Body of pancreas (tissue), 4 donors: ENCODE results near the gene MYO1E. TPM values are rescaled to one million over a fixed set of nuclear protein-coding genes. Genes with fewer than 3 reads are reported as not detected.

Source experiments
- ATAC-seq: fragments of 150-250 bp; one replicate; pipeline ENCODE4 v1.9.1; 2016
- DNase-seq, 4 donors: peaks; one replicate each; pipeline ENCODE4 v3.0.0-alpha.2; 2019
- H3K27ac ChIP-seq, 4 donors: fragments of 200-600 bp; sonication (generic); 1 replicate in 3 of 4; 2 replicates in 1 of 4; pipeline versions ENCODE4 v1.5.1 to v1.6.1; 2016 to 2019; ENCODE audit warnings: mild to moderate bottlenecking in 1 of 4, mixed read lengths in 1 of 4, moderate library complexity in 1 of 4
- H3K27me3 ChIP-seq, 2 donors: fragments of 200-600 bp; sonication (generic); one replicate each; pipeline ENCODE4 v1.6.0; 2016; ENCODE audit warnings: mild to moderate bottlenecking in 1 of 2
- H3K36me3 ChIP-seq, 2 donors: fragments of 200-600 bp; sonication (generic); replicated peaks in 1 of 2; 2 replicates each; pipeline ENCODE4 v1.5.1; 2016; ENCODE audit warnings: low read depth in 2 of 2; ENCODE audit not compliant: insufficient read depth in 1 of 2
- H3K4me1 ChIP-seq: fragments of 200-600 bp; sonication (generic); one replicate; pipeline ENCODE4 v1.6.0; 2016
- H3K4me3 ChIP-seq, 2 donors: fragments of 200-600 bp; sonication (generic); 1 replicate in 1 of 2; 2 replicates in 1 of 2; pipeline ENCODE4 v1.5.1; 2016 to 2019
- H3K9me3 ChIP-seq, 3 donors: fragments of 200-600 bp; sonication (generic); 1 replicate in 2 of 3; 2 replicates in 1 of 3; pipeline ENCODE4 v1.5.1; 2016
- CTCF ChIP-seq, 7 experiments: fragments of 450-650 bp in 4 of 7; fragments of 200-600 bp in 3 of 7; sonication (generic) in 3 of 7; IDR thresholded peaks; one replicate each; pipeline ENCODE4 v1.5.1; 2016 to 2019; ENCODE audit warnings: antibody characterized with exemption in 7 of 7
- POLR2A ChIP-seq, 3 donors: fragments of 450-650 bp; IDR thresholded peaks; one replicate each; pipeline ENCODE4 v1.6.1; 2016; ENCODE audit warnings: antibody characterized with exemption in 3 of 3, mild to moderate bottlenecking in 2 of 3
- WGBS, 2 donors: methylation state at CpG; one replicate each; pipeline ENCODE4 v1.1.5; 2017; 5-methylcytosine and 5-hydroxymethylcytosine counted together
- intact Hi-C: fragments of 100-400 bp; cut with DNase I; formaldehyde crosslinking; loops from one replicate; pipeline ENCODE4 v1.15.1; 2023
- total RNA-seq, 2 donors: library from RNA; depleted of rRNA; stranded (reverse); fragments of >200 nt; gene quantifications; one replicate each; pipeline ENCODE4 v1.1.0, GENCODE V29; 2016

MYO1E gene
- total RNA-seq, 2 donors from 2014 or later = 14.0 to 48.5 TPM

- DNase-seq = no peak
- 81 to 97% methylated on average over 5 of the region's 5 CpGs for WGBS, 2 donors
- peaks cover 0 to 10% of the 10 kb centered on the region in 2 donors for H3K36me3 ChIP-seq
Measured at GRCh38 chr15:59189241-59189640, 183.4 kb downstream of the MYO1E start.

GRCh38 chr15:59186501-59186900, 186.2 kb downstream of the MYO1E start:
- 84 to 88% methylated on average over 4 of the region's 4 CpGs for WGBS, 2 donors
- peaks cover 0 to 10% of the 10 kb centered on the region in 2 donors for H3K36me3 ChIP-seq
- H3K27ac ChIP-seq = no peak overlapping the region
- DNase-seq (no peak), ATAC-seq (no peak)
- no peaks in the 10 kb centered on the region for H3K9me3 ChIP-seq
- H3K27me3 ChIP-seq = no peaks in the 10 kb centered on the region
- no peaks in the 10 kb centered on the region for H3K4me1 ChIP-seq
- no peak for TF ChIP-seq POLR2A (IDR thresholded peaks at IDR 0.05)
- no peak for TF ChIP-seq CTCF (IDR thresholded peaks at IDR 0.05)
- H3K4me3 ChIP-seq = no peak overlapping the region
- intact Hi-C loops = no loop called here

More at GRCh38 chr15:59189241-59189640, 183.4 kb downstream of the MYO1E start:
- Histone ChIP-seq H3K9me3 (no peaks in the 10 kb centered on the region), H3K27me3 (no peaks in the 10 kb centered on the region), H3K4me3 (no peak overlapping the region), H3K4me1 (no peaks in the 10 kb centered on the region), H3K27ac (no peak overlapping the region)
- TF ChIP-seq POLR2A (IDR thresholded peaks at IDR 0.05) (no peak), CTCF (IDR thresholded peaks at IDR 0.05) (no peak)
- ATAC-seq = no peak
- intact Hi-C loops = no loop called here

GRCh38 chr15:59185725-59186124, 186.9 kb downstream of the MYO1E start:
- intact Hi-C loops = no loop called here
- no peak overlapping the region for H3K27ac ChIP-seq
- no peak for ATAC-seq
- peaks cover 0 to 10% of the 10 kb centered on the region in 2 donors for H3K36me3 ChIP-seq
- no peaks in the 10 kb centered on the region for H3K4me1 ChIP-seq
- 78 to 94% methylated on average over 2 of the region's 2 CpGs for whole genome bisulfite sequencing, 2 donors
- H3K27me3 ChIP-seq = no peaks in the 10 kb centered on the region
- no peaks in the 10 kb centered on the region for H3K9me3 ChIP-seq
- no peak overlapping the region for H3K4me3 ChIP-seq
- no peak for DNase-seq
- TF ChIP-seq POLR2A (IDR thresholded peaks at IDR 0.05) (no peak), CTCF (IDR thresholded peaks at IDR 0.05) (peak in 2 of 7 experiments; percentile 17 to 28)

GRCh38 chr15:59180945-59181600, 191.6 kb downstream of the MYO1E start:
- Histone ChIP-seq H3K27ac (no peak overlapping the region), H3K36me3 (no peaks in the 10 kb centered on the region), H3K4me3 (no peak overlapping the region), H3K4me1 (no peaks in the 10 kb centered on the region), H3K9me3 (no peaks in the 10 kb centered on the region), H3K27me3 (no peaks in the 10 kb centered on the region)
- DNase-seq (no peak), ATAC-seq (no peak)
- WGBS, 2 donors = 54 to 86% methylated on average over 5 of the region's 5 CpGs
- TF ChIP-seq CTCF (IDR thresholded peaks at IDR 0.05) = no peak
- TF ChIP-seq POLR2A (IDR thresholded peaks at IDR 0.05) = no peak
- intact Hi-C loops = no loop called here

- H3K4me1 ChIP-seq = no peaks in the 10 kb centered on the region
- no peak overlapping the region for H3K27ac ChIP-seq
- no peaks in the 10 kb centered on the region for H3K36me3 ChIP-seq
- no peak for DNase-seq
- H3K4me3 ChIP-seq = no peak overlapping the region
- intact Hi-C loops = no loop called here
- TF ChIP-seq CTCF (IDR thresholded peaks at IDR 0.05) (no peak), POLR2A (IDR thresholded peaks at IDR 0.05) (no peak)
- no peaks in the 10 kb centered on the region for H3K27me3 ChIP-seq
- no peaks in the 10 kb centered on the region for H3K9me3 ChIP-seq
- WGBS, 2 donors = 91 to 92% methylated on average over 5 of the region's 5 CpGs
- no peak for ATAC-seq
Measured at GRCh38 chr15:59179717-59180116, 193.0 kb downstream of the MYO1E start.
